SK-N-SH (cell line): ENCODE results near the gene RNF19B.

ENCODE experiments used
- EP300 ChIP-seq, 2 experiments: IDR thresholded peaks; 2 replicates each; pipeline versions ENCODE4 v1.4.0 to v1.6.1; 2012; ENCODE audit warnings: borderline replicate concordance in 1 of 2, low read depth in 1 of 2, low read length in 1 of 2
- GABPA ChIP-seq: IDR thresholded peaks from 2 replicates; pipeline ENCODE4 v1.4.0; 2012; ENCODE audit warnings: low read depth, mild to moderate bottlenecking
- YY1 ChIP-seq: IDR thresholded peaks from 2 replicates; pipeline ENCODE4 v1.4.0; 2012; ENCODE audit warnings: low read depth, mild to moderate bottlenecking
- TF ChIP-seq, protein P1 (sequence below): fragments of 200-600 bp; sonication (generic); IDR thresholded peaks from 2 replicates; pipeline ENCODE4 v1.6.1; 2017; ENCODE audit warnings: antibody characterized with exemption, mild to moderate bottlenecking, moderate library complexity

DNA sequence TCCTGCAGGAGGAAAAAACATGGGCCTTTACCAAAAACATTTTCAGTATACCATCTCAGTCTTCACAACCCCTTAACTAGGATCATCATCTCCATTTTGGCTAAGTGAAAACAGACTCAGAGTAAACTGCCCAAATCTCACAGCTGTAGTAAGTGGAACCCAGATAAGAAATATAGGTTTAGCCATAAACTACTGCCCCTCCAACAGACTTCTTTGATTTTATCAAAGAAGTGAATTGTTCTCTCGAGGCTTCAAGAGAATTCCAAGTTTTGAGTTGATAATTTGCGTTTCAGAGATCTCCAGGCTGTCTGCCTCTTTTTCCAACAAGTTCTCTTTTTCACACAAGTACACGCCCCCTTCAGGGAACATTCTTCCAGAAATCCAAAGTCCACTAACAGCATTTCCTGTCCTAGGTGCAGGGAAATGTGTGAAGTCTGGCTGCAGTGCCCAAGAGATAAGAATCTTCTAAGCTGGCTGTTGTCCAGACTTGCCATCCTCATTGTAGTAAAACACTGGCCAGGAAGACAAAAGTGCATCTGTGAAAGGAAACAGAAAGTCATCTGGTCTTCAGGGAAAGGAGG, 30.8 kb downstream of the RNF19B start:
- TF ChIP-seq YY1 (no peak), GABPA (0 out of 2 replicates have a peak, but pooled peaks have one; percentile 15), EP300 (IDR thresholded peaks at IDR 0.05; ENCODE audit: borderline replicate concordance in 1 of 2, low read depth in 1 of 2, low read length in 1 of 2) (peak; percentile 53 to 88; a peak in 3 of 4 replicates)
- TF ChIP-seq, protein P1, sequence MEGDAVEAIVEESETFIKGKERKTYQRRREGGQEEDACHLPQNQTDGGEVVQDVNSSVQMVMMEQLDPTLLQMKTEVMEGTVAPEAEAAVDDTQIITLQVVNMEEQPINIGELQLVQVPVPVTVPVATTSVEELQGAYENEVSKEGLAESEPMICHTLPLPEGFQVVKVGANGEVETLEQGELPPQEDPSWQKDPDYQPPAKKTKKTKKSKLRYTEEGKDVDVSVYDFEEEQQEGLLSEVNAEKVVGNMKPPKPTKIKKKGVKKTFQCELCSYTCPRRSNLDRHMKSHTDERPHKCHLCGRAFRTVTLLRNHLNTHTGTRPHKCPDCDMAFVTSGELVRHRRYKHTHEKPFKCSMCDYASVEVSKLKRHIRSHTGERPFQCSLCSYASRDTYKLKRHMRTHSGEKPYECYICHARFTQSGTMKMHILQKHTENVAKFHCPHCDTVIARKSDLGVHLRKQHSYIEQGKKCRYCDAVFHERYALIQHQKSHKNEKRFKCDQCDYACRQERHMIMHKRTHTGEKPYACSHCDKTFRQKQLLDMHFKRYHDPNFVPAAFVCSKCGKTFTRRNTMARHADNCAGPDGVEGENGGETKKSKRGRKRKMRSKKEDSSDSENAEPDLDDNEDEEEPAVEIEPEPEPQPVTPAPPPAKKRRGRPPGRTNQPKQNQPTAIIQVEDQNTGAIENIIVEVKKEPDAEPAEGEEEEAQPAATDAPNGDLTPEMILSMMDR = no peak; the same call in 1 of the 2 replicates
